Mesodermal cell (in vitro differentiated cells): ENCODE results near the gene MAN1C1.

Source experiments
- H3K27ac ChIP-seq: 2 replicates; pipeline ENCODE4 v1.7.0; 2013; ENCODE audit warnings: mild to moderate bottlenecking, low read depth, low read length, moderate library complexity; ENCODE audit not compliant: severe bottlenecking
- H3K36me3 ChIP-seq: 2 replicates; pipeline ENCODE4 v1.7.1; 2013; ENCODE audit warnings: mild to moderate bottlenecking, low read length, moderate library complexity; ENCODE audit not compliant: control insufficient read depth, insufficient read depth
- H3K4me1 ChIP-seq: one replicate; pipeline ENCODE4 v1.7.1; 2013; ENCODE audit warnings: mild to moderate bottlenecking, low read length; ENCODE audit not compliant: insufficient read depth, control insufficient read depth, poor library complexity, severe bottlenecking
- H3K4me3 ChIP-seq: 2 replicates; pipeline ENCODE4 v1.7.0; 2013; ENCODE audit warnings: low read length, control low read depth, mild to moderate bottlenecking; ENCODE audit not compliant: insufficient read depth, poor library complexity, severe bottlenecking; ENCODE audit errors: extremely low read depth
- H3K9me3 ChIP-seq: 2 replicates; pipeline ENCODE4 v1.7.1; 2013; ENCODE audit warnings: mild to moderate bottlenecking, low read length, moderate library complexity; ENCODE audit not compliant: control insufficient read depth
- WGBS, 2 experiments: methylation state at CpG; one replicate each; pipeline ENCODE4 v1.1.5; 2013; ENCODE audit warnings: missing lambda C conversion rate in 2 of 2; ENCODE audit not compliant: insufficient coverage in 2 of 2; 5-methylcytosine and 5-hydroxymethylcytosine counted together

MAN1C1 gene

GRCh38 chr1:25701030-25701785 lies 84.6 kb downstream of the MAN1C1 start:
- no peaks in the 10 kb centered on the region for H3K36me3 ChIP-seq
- WGBS, 2 experiments: 91 to 97% methylated on average over 9 of the region's 9 CpGs
- H3K4me1 ChIP-seq: peaks cover 30% of the 10 kb centered on the region
- no peak overlapping the region for H3K27ac ChIP-seq
- no peaks in the 10 kb centered on the region for H3K9me3 ChIP-seq
- H3K4me3 ChIP-seq: no peak overlapping the region

- WGBS, 2 experiments: 67 to 84% methylated on average over 10 of the region's 11 CpGs
- Histone ChIP-seq H3K36me3 (no peaks in the 10 kb centered on the region), H3K4me3 (no peak overlapping the region), H3K9me3 (no peaks in the 10 kb centered on the region), H3K4me1 (peaks cover 29% of the 10 kb centered on the region), H3K27ac (no peak overlapping the region)
Observed at GRCh38 chr1:25702101-25702775, 85.6 kb downstream of the MAN1C1 start.

GRCh38 chr1:25703041-25703440 lies 86.5 kb downstream of the MAN1C1 start:
- whole genome bisulfite sequencing, 2 experiments: 100% methylated on average over 3 of the region's 5 CpGs; no CpG with 5 or more reads in 1 of the 2 experiments

DNA sequence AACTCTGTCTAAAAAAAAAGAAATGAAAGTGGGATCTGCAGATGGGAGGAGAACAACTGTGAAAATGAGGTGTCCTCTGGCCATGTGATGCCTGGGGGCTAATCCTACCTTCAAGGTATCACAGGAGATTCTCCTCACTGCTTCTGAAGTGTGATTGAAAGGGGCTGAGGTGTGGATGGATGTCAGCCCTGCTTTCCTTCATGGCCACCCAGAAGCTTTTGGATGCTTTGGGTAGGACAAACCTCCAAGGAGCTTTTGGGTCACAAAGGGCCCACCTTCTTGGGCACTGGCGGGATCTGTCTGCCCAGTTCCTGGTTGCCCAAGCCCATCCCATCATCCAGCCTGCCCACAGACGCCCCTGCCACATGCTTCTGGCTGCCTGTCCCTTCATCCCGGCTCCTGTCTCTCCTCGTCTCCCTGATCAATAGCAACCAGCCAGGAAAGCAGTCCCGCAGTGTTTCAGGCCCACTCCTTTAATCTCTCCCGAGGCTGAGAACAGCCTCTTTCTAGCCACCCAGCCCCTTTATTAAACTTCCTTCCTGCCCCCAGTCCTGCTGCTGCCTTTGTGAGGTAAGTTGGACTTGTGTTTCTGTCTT lies 87.2 kb downstream of the MAN1C1 start:
- Histone ChIP-seq H3K4me1 (peaks cover 37% of the 10 kb centered on the region), H3K36me3 (no peaks in the 10 kb centered on the region), H3K27ac (peak overlapping the region; percentile 36), H3K4me3 (no peak overlapping the region), H3K9me3 (no peaks in the 10 kb centered on the region)
- 92 to 100% methylated on average over 2 to 5 of the region's 6 CpGs for WGBS, 2 experiments

More at GRCh38 chr1:25703041-25703440, 86.5 kb downstream of the MAN1C1 start:
- Histone ChIP-seq H3K36me3 (no peaks in the 10 kb centered on the region), H3K9me3 (no peaks in the 10 kb centered on the region), H3K4me1 (peaks cover 35% of the 10 kb centered on the region), H3K27ac (no peak overlapping the region), H3K4me3 (no peak overlapping the region)

DNA sequence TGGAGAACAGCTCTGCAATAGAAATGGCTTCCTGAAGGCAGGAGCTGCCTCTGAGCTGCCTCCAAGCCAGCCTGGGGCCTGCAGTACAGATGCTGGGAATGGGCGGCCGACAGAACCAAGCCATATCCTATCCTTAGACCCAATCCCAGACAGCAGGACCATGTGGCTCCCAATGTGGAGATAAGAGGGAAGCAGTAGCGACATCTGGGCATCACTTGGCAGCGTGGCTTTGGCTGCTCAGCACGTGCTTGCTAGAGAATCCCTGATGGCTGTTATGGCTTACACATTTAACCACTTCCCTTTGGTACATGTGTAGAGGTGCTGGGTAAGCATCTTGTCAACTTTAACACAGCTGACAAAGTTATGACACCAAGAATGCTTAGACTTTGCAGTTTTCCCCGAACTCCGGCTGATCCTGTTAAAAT lies 87.7 kb downstream of the MAN1C1 start:
- no peaks in the 10 kb centered on the region for H3K9me3 ChIP-seq
- WGBS, 2 experiments: 95% methylated on average over 4 to 6 of the region's 7 CpGs
- no peaks in the 10 kb centered on the region for H3K36me3 ChIP-seq
- H3K4me1 ChIP-seq: peaks cover 40% of the 10 kb centered on the region
- H3K4me3 ChIP-seq: no peak overlapping the region
- peak overlapping the region; percentile 36 for H3K27ac ChIP-seq

GRCh38 chr1:25705699-25706098 lies 89.1 kb downstream of the MAN1C1 start:
- no peak overlapping the region for H3K27ac ChIP-seq
- H3K4me3 ChIP-seq: no peak overlapping the region
- H3K9me3 ChIP-seq: no peaks in the 10 kb centered on the region
- H3K36me3 ChIP-seq: no peaks in the 10 kb centered on the region
- 67 to 100% methylated on average over 1 of the region's 2 CpGs for WGBS, 2 experiments
- peaks cover 33% of the 10 kb centered on the region for H3K4me1 ChIP-seq

DNA sequence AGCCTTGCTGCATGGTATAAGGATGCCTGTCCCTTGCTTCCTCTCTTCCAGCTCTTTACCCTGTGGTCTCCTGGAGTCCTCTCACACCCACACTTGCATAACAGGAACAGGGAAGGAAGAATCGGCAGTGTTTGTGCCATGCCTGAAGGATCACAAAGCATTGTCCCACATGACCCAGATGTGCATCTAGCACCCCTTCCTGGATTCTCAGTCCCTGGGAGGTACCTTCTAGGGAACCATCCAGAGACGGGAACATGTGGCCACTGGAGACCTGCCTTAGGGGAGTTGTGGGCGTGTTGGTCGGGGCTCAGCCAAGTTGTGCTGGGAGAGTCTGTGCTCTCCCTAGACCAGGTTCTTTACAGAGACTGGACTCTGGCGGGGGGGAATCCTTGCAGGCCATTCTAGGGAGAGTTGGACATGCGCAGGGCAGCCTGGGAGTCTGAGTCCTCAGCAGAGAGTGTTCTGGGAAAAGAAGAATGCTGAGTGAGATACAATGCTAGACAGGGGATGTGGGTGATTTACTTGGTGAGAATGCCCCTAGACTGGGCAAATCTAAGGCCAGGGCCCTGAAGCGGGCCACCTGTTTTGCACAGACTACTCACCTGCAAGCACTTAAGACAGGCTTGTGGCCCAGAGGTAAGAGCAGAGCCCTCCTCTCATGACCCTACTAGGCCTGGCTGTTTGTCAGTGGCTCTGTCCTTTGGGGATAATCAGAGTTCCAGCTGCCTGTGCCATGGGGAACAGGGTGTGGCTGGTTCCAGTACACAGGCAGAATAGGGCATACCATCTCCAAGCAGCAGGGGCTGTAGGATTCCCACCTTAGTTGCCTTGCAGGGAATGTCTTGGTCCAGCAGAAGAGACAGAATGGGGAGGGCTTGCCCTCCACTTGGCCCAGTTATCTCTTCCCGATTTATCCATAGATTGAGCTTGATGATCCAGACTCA lies 89.8 kb downstream of the MAN1C1 start:
- Histone ChIP-seq H3K36me3 (no peaks in the 10 kb centered on the region), H3K9me3 (no peaks in the 10 kb centered on the region), H3K27ac (no peak overlapping the region), H3K4me3 (no peak overlapping the region), H3K4me1 (peaks cover 39% of the 10 kb centered on the region)
- 96 to 97% methylated on average over 5 to 6 of the region's 8 CpGs for WGBS, 2 experiments

GRCh38 chr1:25707280-25708016 lies 90.9 kb downstream of the MAN1C1 start:
- Histone ChIP-seq H3K9me3 (no peaks in the 10 kb centered on the region), H3K36me3 (no peaks in the 10 kb centered on the region), H3K4me3 (no peak overlapping the region), H3K27ac (peak overlapping the region; percentile 73), H3K4me1 (peaks cover 35% of the 10 kb centered on the region)
- WGBS, 2 experiments: 50 to 62% methylated on average over 4 to 5 of the region's 6 CpGs

DNA sequence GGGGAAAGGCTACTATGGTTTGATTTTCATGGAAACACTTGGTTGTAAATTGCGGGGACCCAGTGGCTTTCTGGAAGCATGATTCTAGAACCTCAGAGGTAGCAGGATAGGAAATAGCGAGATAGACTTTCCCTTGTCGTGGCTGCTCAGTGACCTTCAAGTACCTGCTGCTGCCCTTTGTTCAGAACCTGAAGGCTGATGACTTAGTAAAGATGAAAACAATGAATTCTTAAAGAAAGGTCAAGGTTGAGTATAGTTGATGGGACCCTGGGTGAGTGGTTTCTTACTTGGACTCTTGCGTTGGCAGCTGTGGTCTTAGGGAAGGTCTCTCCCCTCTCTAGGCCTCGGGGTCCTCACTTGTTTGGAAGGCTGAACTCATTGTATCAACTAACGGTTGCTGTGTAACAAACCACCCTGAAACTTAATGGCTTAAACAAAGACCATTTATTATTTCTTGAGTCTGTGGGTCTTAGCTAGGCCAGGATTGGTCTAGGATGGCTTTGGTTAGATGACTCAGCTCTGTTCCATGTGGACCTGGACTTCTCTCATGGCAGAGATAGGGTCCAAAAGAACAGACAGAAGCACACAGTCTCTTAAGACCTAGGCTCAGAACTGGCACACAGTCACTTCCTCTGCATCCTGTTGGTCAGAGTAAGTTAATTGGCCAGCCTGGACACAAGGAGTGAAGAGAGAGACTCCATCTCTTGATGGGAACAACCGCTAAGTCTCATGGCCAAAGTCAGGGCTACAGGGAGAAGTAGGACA lies 94.2 kb downstream of the MAN1C1 start:
- H3K4me1 ChIP-seq: peaks cover 29% of the 10 kb centered on the region
- H3K27ac ChIP-seq: no peak overlapping the region
- H3K4me3 ChIP-seq: no peak overlapping the region
- H3K9me3 ChIP-seq: no peaks in the 10 kb centered on the region
- 96 to 98% methylated on average over 4 to 5 of the region's 7 CpGs for WGBS, 2 experiments
- no peaks in the 10 kb centered on the region for H3K36me3 ChIP-seq
